ENCODE measurements around the gene R3HDM4. TPM values are rescaled to one million over a fixed set of nuclear protein-coding genes. Genes with fewer than 3 reads are reported as not detected.
"Not testable (repeated sequence)": the region's sequence is repeated elsewhere in the genome, so short reads cannot be mapped to it uniquely, and the experiment has no call there.

Gene R3HDM4
- total RNA-seq, 1 donor: 122 TPM

DNA sequence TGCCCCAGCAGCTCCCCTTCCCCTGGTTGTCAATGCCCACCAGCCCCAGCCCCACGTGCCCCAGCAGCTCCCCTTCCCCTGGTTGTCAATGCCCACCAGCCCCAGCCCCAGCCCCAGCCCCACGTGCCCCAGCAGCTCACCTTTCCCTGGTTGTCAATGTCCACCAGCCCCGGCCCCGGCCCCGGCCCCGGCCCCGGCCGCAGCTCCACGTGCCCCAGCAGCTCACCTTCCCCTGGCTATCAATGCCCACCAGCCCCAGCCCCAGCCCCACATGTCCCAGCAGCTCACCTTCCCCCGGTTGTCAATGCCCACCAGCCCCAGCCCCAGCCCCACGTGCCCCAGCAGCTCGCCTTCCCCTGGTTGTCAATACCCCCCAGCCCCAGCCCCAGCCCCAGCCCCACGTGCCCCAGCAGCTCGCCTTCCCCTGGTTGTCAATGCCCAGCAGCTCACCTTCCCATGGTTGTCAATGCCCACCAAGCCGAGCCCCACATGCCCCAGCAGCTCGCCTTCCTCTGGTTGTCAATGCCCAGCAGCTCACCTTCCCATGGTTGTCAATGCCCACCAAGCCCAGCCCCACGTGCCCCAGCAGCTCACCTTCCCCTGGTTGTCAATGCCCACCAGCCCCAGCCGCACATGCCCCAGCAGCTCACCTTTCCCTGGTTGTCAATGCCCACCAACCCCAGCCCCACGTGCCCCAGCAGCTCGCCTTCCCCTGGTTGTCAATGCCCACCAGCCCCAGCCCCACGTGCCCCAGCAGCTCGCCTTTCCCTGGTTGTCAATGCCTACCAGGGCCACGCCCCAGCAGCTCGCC, 34.1 kb downstream of the R3HDM4 start:
- DNase-seq (ENCODE audit: low read depth in 2 of 3, low spot score in 2 of 3): not testable (repeated sequence)

DNA sequence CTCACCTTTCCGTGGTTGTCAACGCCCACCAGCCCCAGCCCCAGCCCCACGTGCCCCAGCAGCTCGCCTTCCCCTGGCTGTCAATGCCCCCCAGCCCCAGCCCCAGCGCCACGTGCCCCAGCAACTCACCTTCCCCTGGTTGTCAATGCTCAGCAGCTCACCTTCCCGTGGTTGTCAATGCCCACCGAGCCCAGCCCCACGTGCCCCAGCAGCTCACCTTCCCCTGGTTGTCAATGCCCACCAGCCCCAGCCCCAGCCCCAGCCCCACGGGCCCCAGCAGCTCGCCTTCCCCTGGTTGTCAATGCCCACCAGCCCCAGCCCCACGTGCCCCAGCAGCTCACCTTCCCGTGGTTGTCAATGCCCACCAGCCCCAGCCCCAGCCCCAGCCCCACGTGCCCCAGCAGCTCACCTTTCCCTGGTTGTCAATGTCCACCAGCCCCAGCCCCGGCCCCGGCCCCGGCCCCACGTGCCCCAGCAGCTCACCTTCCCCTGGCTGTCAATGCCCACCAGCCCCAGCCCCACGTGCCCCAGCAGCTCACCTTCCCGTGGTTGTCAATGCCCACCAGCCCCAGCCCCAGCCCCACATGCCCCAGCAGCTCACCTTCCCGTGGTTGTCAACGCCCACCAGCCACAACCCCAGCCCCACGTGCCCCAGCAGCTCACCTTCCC, 34.9 kb downstream of the R3HDM4 start:
- DNase-seq (ENCODE audit: low read depth in 2 of 3, low spot score in 2 of 3): not testable (repeated sequence)

DNA sequence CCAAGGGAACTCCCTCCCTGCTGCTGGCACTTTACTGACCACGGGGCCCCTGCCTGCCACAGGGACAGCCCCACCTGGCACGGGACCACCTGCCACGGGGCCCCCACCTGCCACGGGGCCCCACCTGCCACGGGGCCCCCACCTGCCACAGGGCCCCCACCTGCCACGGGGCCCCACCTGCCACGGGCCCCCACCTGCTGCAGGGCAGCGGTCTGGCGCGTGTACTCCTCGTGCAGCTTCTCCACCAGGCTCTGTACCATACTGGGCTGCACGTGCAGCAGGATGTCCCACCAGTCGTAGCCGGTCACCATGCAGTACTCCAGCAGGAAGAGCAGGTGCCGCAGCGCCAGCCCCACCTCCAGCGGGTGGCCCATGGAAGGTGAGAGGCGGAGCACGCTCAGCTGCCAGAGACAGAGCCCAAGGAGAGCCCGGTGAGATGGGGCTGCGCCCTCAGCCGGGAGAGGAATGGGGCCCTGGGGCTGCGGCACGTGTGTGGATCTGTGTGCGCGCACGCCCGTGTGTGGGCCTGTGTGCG, 36.2 kb downstream of the R3HDM4 start:
- no peak for DNase-seq (ENCODE audit: low read depth in 2 of 3, low spot score in 2 of 3)

DNA sequence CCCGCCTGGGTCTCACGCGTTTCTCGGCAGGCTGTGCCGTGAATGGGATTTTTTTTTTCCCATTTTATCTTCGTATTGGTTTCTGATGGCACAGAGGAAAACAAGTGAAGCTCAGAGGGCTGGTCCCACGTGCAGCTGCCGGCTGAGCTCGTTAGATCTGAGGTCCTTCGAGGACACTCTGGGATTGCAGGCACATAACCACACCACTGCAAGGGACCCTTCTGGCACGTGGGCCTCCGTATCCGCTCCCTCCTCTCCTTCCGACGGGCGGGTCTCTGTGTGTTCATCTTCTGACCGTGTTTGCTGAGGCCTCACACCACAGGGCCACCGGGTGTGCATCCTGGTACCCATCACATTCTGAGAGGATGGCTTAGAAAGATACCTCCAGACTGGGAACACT, 36.9 kb downstream of the R3HDM4 start:
- no peak for DNase-seq (ENCODE audit: low read depth in 2 of 3, low spot score in 2 of 3)

GRCh38 chr19:875265-875879, 37.6 kb downstream of the R3HDM4 start:
- no peak for DNase-seq (ENCODE audit: low read depth in 2 of 3, low spot score in 2 of 3)

GRCh38 chr19:873561-874041, 39.4 kb downstream of the R3HDM4 start:
- no peak for DNase-seq (ENCODE audit: low read depth in 2 of 3, low spot score in 2 of 3)

- DNase-seq (ENCODE audit: low read depth in 2 of 3, low spot score in 2 of 3): peak in 2 of 3 donors; percentile 82
Measured at GRCh38 chr19:873084-873483, 39.9 kb downstream of the R3HDM4 start.

DNA sequence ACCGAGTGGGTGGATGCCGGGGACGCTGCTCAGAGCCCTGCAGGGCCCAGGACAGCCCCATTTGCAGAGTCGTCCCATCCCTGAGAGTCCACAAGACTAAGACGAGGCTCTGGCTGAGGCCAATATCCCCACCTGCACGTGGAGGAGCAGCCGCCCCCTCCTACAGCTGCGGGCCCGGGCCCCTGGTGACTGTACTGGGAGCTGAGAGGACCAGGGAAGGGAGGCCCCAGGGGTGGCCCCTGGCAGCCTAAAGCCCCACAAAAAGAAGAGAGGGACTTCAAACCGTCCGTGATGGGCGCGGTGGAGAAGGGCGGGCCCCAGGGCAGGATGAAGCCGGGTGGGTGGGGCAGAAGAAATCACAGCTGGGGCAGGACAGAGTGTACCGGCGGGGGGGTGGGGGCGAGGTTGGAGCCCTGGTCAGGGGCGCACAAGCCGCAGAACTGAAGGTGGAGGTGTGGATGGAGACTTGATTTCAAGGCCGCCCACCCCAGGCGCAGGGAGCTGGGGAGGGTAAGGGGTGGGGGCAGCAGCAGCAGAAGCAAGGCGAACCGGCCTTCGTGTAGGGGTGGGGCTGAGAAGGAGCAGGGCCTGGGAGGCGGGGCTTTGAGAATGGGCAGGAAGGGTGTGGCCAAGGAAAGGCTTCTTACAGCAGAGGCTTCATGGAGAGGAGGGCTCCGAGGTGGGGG, 40.6 kb downstream of the R3HDM4 start:
- DNase-seq (ENCODE audit: low read depth in 2 of 3, low spot score in 2 of 3): peak in 2 of 3 donors; percentile 86 to 90

- no peak for DNase-seq (ENCODE audit: low read depth in 2 of 3, low spot score in 2 of 3)
Measured at GRCh38 chr19:871446-872265, 41.4 kb downstream of the R3HDM4 start.

- no peak for DNase-seq (ENCODE audit: low read depth in 2 of 3, low spot score in 2 of 3)
Measured at GRCh38 chr19:870963-871401, 42.0 kb downstream of the R3HDM4 start.

GRCh38 chr19:870314-870713, 42.7 kb downstream of the R3HDM4 start:
- DNase-seq (ENCODE audit: low read depth in 2 of 3, low spot score in 2 of 3): no peak

DNA sequence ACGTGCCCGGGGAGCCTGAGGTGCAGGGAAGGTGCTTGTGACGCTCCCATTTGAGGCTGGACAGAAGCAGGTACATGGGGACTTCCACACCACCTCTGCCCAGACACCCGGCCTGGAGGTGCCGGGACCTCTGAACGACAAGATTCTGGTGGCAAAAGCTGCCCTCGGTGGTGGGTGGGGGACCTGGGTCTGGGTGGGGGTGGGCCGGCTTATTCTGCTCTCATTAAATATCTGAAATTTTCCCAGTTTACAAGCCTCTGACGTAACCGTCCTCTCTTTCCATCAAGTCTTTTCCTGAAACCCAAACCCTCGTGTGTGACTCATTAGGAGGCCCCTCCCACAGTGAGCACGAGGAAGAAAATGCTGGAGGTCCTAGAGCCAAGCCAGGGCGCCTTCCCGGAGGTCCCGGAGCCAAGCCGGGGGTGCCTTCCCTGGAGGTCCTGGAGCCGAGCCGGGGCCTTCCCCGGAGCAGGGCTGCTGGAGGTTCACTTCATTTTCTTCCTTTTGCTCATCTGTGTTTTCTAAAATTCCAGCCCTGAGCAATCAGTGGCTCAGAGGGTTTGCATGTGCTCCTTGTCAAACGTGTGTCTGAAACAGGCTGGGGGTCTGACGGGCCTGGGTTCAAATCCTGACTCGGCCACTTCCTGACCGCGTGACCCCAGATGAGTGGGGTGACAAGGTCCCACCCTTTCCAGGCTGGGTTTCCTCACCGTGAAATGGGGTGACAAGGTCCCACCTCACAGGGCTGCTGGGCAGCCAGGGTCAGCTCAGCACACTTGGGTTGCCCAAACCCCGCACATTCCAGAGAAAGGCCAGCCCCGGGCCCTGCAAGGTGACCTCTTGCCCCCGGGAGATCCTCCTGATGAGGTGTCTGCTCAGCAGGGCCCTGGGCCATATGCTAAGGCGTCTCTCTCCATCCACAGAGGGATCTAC, 43.5 kb downstream of the R3HDM4 start:
- no peak for DNase-seq (ENCODE audit: low read depth in 2 of 3, low spot score in 2 of 3)

- no peak for DNase-seq (ENCODE audit: low read depth in 2 of 3, low spot score in 2 of 3)
Measured at GRCh38 chr19:868458-869244, 44.4 kb downstream of the R3HDM4 start.

GRCh38 chr19:867855-868457, 45.1 kb downstream of the R3HDM4 start:
- DNase-seq (ENCODE audit: low read depth in 2 of 3, low spot score in 2 of 3): no peak

- DNase-seq (ENCODE audit: low read depth in 2 of 3, low spot score in 2 of 3): no peak
Measured at GRCh38 chr19:867301-867793, 45.7 kb downstream of the R3HDM4 start.

DNA sequence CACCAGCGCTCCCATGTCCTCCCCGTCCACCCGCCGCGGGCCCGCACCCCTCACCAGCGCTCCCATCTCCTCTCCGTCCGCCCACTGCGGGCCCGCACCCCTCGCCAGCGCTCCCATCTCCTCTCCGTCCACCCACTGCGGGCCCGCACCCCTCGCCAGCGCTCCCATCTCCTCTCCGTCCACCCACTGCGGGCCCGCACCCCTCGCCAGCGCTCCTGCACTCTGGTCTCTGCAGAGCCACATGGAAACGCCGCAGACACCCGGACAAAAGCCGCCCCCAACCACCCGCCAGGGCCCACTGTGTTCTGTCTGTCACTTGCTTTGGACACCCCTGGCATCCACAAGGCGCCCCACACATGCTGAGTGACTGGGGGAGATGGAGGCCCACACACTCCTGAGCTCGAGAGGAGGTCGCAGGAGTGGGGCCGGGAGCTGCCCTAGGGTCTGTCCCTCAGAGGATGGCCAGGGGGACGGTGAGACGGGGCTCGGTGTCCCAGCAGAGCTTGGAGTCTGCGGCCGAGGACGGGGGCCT, 46.2 kb downstream of the R3HDM4 start:
- no peak for DNase-seq (ENCODE audit: low read depth in 2 of 3, low spot score in 2 of 3)

- no peak for DNase-seq (ENCODE audit: low read depth in 2 of 3, low spot score in 2 of 3)
Measured at GRCh38 chr19:863315-863620, 49.8 kb downstream of the R3HDM4 start.
